ENCODE data around the gene MRFAP1L1.

MRFAP1L1 gene

DNA sequence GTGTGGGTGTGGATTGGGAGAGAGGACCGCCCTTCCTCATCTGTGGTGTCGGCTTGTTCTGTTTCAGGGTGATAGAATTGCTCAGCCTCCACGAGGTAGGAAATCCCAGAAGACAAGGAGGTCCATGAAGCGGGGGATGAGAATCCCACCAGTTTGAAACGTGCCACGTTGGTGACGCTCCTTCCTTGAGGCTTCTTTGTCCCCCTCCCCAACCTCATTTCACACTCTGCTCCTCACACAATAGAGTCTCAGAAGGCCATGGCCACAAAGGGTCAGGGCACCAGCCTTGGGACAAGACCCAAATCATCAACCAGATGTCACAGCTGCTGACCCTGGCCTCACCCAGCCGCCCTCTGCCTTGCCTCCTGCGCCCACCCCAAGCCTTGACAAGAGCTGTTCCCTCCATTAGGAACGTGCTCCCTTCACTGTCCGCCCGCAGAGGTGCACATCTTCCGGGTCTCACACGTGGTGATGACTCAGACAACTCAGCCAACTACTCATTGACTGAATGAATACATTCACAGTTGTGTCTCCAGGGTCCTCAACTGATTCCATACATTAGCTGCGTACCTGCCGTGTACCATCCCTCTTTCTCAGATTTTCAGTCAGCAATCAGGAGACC, 24.6 kb upstream of the MRFAP1L1 start:
- no peak overlapping the region for H3K9ac ChIP-seq (ENCODE audit: low read length in 2 of 2)
- no peaks in the 10 kb centered on the region for H3K27me3 ChIP-seq (ENCODE audit: control insufficient read depth in 1 of 2, insufficient read depth in 2 of 2, low read length in 2 of 2)
- H3K9me3 ChIP-seq (ENCODE audit: control insufficient read depth in 2 of 2, low read length in 2 of 2): no peaks in the 10 kb centered on the region
- H3K4me3 ChIP-seq (ENCODE audit: low read length in 2 of 2): no peak overlapping the region
- H3K36me3 ChIP-seq (ENCODE audit: control insufficient read depth in 2 of 2, insufficient read depth in 2 of 2, low read length in 2 of 2): no peaks in the 10 kb centered on the region
- H3K4me1 ChIP-seq (ENCODE audit: control insufficient read depth, insufficient read depth, low read length): peaks cover 2% of the 10 kb centered on the region
- no peak overlapping the region for H3K27ac ChIP-seq (ENCODE audit: low read length)

DNA sequence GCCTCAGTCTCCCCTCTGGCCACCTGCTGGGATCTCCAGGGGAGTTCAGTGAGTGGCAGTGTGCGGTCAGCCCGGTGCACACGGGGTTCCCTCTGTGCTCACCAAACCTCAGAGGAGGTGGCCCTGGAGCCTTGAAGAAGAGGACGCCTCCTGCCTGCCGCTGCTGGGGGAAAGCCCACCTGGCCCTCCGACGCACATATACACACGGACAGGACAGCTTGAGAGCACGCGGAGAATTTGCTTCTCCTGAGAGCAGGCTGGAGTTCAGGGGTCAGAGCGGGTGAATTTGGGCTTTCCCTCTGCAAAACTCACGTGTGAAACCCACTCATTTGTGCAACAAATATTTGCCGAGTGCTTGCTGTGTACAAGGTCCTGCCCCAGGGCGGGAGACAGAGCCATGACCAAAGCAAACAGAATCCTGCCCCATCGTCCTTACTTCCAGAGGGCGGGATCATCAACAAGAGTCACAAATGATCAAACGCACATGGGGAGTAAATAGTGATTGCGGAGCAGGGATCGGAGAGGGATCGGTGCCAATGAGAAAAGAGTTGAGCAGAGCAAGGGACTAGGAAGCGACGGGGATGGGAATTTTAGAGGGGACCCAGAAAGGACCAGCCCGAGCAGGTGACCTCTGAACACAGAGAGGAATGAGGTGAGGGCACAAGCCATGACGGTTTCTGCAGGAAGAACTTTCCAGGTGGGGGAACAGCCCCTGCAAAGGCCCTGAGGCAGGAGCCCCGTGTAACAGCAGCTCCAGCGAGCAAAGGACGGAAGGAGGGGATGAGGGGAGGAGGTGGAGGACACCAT, 23.9 kb upstream of the MRFAP1L1 start:
- Histone ChIP-seq H3K4me1 (ENCODE audit: control insufficient read depth, insufficient read depth, low read length) (peaks cover 2% of the 10 kb centered on the region), H3K9me3 (ENCODE audit: control insufficient read depth in 2 of 2, low read length in 2 of 2) (no peaks in the 10 kb centered on the region), H3K4me3 (ENCODE audit: low read length in 2 of 2) (no peak overlapping the region), H3K27me3 (ENCODE audit: control insufficient read depth in 1 of 2, insufficient read depth in 2 of 2, low read length in 2 of 2) (no peaks in the 10 kb centered on the region), H3K9ac (ENCODE audit: low read length in 2 of 2) (no peak overlapping the region), H3K36me3 (ENCODE audit: control insufficient read depth in 2 of 2, insufficient read depth in 2 of 2, low read length in 2 of 2) (no peaks in the 10 kb centered on the region), H3K27ac (ENCODE audit: low read length) (no peak overlapping the region)

GRCh38 chr4:6732441-6733357, 23.0 kb upstream of the MRFAP1L1 start:
- no peak overlapping the region for H3K4me3 ChIP-seq (ENCODE audit: low read length in 2 of 2)
- no peaks in the 10 kb centered on the region for H3K9me3 ChIP-seq (ENCODE audit: control insufficient read depth in 2 of 2, low read length in 2 of 2)
- H3K27me3 ChIP-seq (ENCODE audit: control insufficient read depth in 1 of 2, insufficient read depth in 2 of 2, low read length in 2 of 2): no peaks in the 10 kb centered on the region
- no peak overlapping the region for H3K27ac ChIP-seq (ENCODE audit: low read length)
- peaks cover 2% of the 10 kb centered on the region for H3K4me1 ChIP-seq (ENCODE audit: control insufficient read depth, insufficient read depth, low read length)
- H3K36me3 ChIP-seq (ENCODE audit: control insufficient read depth in 2 of 2, insufficient read depth in 2 of 2, low read length in 2 of 2): no peaks in the 10 kb centered on the region
- H3K9ac ChIP-seq (ENCODE audit: low read length in 2 of 2): no peak overlapping the region

DNA sequence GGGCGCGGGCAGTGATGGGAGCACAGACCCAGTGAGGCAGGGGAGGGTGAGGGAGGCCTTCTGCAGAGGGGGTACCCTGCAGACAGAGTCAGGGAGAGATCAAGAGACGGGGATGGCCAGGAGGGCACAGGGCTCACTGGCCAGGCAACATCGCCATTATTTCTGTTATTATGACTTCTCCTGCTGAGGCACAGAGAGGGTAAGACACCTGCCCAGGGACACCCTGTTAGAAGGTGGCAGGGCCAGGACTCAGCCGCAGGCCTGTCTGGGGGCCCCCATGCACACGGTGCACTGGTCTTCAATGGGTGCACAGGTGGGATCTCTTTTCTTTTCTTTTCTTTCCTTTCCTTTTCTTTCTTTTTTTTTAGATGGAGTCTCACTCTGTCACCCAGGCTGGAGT, 22.1 kb upstream of the MRFAP1L1 start:
- H3K27ac ChIP-seq (ENCODE audit: low read length): no peak overlapping the region

GRCh38 chr4:6731318-6731675, 21.6 kb upstream of the MRFAP1L1 start:
- Histone ChIP-seq H3K4me3 (ENCODE audit: low read length in 2 of 2) (no peak overlapping the region), H3K27ac (ENCODE audit: low read length) (no peak overlapping the region), H3K27me3 (ENCODE audit: control insufficient read depth in 1 of 2, insufficient read depth in 2 of 2, low read length in 2 of 2) (no peaks in the 10 kb centered on the region), H3K9me3 (ENCODE audit: control insufficient read depth in 2 of 2, low read length in 2 of 2) (no peaks in the 10 kb centered on the region), H3K4me1 (ENCODE audit: control insufficient read depth, insufficient read depth, low read length) (peaks cover 10% of the 10 kb centered on the region), H3K9ac (ENCODE audit: low read length in 2 of 2) (no peak overlapping the region), H3K36me3 (ENCODE audit: control insufficient read depth in 2 of 2, insufficient read depth in 2 of 2, low read length in 2 of 2) (no peaks in the 10 kb centered on the region)

More for the DNA sequence above, 22.1 kb upstream of the MRFAP1L1 start:
- Histone ChIP-seq H3K36me3 (ENCODE audit: control insufficient read depth in 2 of 2, insufficient read depth in 2 of 2, low read length in 2 of 2) (no peaks in the 10 kb centered on the region), H3K27me3 (ENCODE audit: control insufficient read depth in 1 of 2, insufficient read depth in 2 of 2, low read length in 2 of 2) (no peaks in the 10 kb centered on the region), H3K4me1 (ENCODE audit: control insufficient read depth, insufficient read depth, low read length) (peaks cover 8% of the 10 kb centered on the region), H3K9me3 (ENCODE audit: control insufficient read depth in 2 of 2, low read length in 2 of 2) (no peaks in the 10 kb centered on the region), H3K4me3 (ENCODE audit: low read length in 2 of 2) (no peak overlapping the region), H3K9ac (ENCODE audit: low read length in 2 of 2) (no peak overlapping the region)

DNA sequence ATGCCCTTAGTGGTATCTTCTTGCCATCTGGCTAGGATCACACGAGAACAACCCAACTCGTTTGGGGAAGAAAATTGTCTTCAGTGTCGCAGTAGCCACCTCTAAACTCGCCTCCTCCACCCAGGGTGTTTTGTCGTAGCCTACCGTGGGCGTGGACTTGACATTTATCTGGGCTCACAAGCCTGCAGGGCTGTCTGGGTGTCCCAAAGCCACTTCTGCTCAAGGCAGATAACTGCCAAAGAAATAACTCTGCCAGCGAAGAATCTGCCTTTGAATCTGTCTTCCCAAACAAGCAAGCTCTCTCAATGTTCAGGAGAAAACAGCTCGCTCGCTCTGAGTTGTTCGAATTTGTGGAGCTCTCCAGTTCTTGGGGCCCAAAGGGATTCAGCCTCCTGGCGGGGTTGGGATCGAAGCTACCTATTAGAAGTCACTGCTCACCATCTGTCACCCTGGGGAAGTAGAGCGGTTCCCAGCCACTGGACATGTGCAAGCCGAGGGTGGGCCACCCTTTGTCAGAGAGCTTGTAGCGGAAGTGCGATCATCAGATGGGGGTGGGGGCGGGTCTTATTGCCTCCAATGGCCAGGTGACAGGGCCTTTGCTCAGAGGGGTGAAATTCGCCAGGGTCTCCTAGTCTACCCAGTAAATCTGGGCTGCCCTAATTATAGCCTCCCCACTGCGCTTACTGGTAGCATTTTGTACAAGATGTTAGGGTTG, 21.1 kb upstream of the MRFAP1L1 start:
- no peak overlapping the region for H3K4me3 ChIP-seq (ENCODE audit: low read length in 2 of 2)
- H3K9ac ChIP-seq (ENCODE audit: low read length in 2 of 2): no peak overlapping the region
- H3K36me3 ChIP-seq (ENCODE audit: control insufficient read depth in 2 of 2, insufficient read depth in 2 of 2, low read length in 2 of 2): no peaks in the 10 kb centered on the region
- H3K27me3 ChIP-seq (ENCODE audit: control insufficient read depth in 1 of 2, insufficient read depth in 2 of 2, low read length in 2 of 2): no peaks in the 10 kb centered on the region
- no peak overlapping the region for H3K27ac ChIP-seq (ENCODE audit: low read length)
- no peaks in the 10 kb centered on the region for H3K9me3 ChIP-seq (ENCODE audit: control insufficient read depth in 2 of 2, low read length in 2 of 2)
- peaks cover 12% of the 10 kb centered on the region for H3K4me1 ChIP-seq (ENCODE audit: control insufficient read depth, insufficient read depth, low read length)

DNA sequence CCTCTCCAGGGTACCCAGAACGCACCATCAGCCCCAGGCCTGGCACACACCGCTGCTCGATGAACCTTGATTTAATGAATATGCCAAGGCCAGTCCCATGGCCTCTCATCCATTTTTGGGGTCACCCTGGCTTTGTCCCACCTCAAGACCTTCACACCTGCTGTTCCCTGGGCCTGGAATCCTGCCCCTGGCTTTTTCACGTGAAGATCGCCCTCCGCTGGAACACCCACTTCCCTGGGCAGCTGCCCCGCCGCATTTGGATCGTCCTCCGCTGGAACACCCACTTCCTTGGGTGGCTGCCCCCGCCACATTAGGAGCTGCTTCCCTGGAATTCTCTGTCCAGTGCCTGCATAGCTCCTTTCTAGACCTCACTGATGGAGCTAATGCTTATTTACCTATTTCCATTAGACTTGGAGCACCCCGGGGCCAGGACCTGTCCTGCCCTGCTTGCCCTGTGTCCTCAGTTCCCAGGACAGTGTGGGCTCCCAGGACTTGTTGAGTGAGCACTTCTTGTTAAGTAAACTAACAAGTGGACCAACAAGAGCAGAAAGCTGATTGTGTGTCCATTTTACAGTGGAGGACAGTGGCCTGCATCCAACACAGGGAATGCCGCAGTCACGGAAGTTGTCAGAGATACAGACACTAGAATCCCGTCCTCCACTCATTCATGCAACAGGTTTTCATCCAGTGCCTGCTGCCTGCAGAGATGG, 18.8 kb upstream of the MRFAP1L1 start:
- H3K4me3 ChIP-seq (ENCODE audit: low read length in 2 of 2): no peak overlapping the region
- H3K27ac ChIP-seq (ENCODE audit: low read length): no peak overlapping the region
- no peaks in the 10 kb centered on the region for H3K9me3 ChIP-seq (ENCODE audit: control insufficient read depth in 2 of 2, low read length in 2 of 2)
- H3K36me3 ChIP-seq (ENCODE audit: control insufficient read depth in 2 of 2, insufficient read depth in 2 of 2, low read length in 2 of 2): no peaks in the 10 kb centered on the region
- no peak overlapping the region for H3K9ac ChIP-seq (ENCODE audit: low read length in 2 of 2)
- H3K4me1 ChIP-seq (ENCODE audit: control insufficient read depth, insufficient read depth, low read length): peaks cover 12% of the 10 kb centered on the region
- no peaks in the 10 kb centered on the region for H3K27me3 ChIP-seq (ENCODE audit: control insufficient read depth in 1 of 2, insufficient read depth in 2 of 2, low read length in 2 of 2)

GRCh38 chr4:6727943-6728250, 18.2 kb upstream of the MRFAP1L1 start:
- Histone ChIP-seq H3K4me1 (ENCODE audit: control insufficient read depth, insufficient read depth, low read length) (peaks cover 10% of the 10 kb centered on the region), H3K27ac (ENCODE audit: low read length) (no peak overlapping the region), H3K9me3 (ENCODE audit: control insufficient read depth in 2 of 2, low read length in 2 of 2) (no peaks in the 10 kb centered on the region), H3K36me3 (ENCODE audit: control insufficient read depth in 2 of 2, insufficient read depth in 2 of 2, low read length in 2 of 2) (no peaks in the 10 kb centered on the region), H3K27me3 (ENCODE audit: control insufficient read depth in 1 of 2, insufficient read depth in 2 of 2, low read length in 2 of 2) (no peaks in the 10 kb centered on the region), H3K4me3 (ENCODE audit: low read length in 2 of 2) (no peak overlapping the region), H3K9ac (ENCODE audit: low read length in 2 of 2) (no peak overlapping the region)

DNA sequence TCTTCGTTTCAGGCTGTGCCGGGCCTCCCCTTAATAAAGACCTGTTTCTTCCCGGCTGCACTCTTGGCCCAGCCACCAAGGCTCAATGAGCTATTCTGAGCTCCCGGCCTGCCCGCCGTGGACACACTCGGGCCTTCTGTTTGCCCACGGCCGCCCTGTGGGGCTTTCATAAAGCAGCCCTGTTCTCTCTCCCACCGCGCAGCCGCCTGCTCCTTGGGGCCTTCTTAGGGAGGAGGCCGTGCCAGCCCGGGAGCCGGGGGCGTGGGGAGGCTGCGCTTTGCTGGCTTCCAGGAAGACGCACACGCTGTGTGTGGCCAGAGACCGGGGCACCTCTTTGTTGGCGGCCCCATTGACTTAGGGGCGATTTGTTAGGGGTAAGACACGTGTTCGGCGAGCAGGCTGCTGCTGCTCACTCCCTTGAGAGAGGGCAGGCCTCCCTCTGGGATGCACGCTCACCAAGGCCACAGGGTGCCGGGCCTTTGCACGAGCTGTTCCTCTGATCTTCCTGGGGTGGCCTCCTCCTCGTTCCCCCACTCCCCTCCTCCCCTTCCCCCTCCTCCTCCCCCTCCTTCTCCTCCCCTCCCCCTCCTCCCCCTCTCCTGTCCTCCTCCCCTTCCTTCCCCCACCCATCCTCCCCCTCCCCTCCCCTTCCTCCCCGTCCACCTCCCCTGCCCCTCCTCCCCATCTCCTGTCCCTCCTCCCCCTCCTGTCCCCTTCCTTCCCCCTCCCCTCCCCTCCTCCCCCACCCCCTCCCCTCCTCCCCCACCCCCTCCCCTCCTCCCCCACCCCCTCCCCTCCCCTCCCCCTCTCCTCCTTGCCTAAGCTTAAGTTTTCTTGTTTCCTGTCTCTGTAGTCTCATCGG, 17.6 kb upstream of the MRFAP1L1 start:
- Histone ChIP-seq H3K27ac (ENCODE audit: low read length) (peak overlapping the region; percentile 18), H3K4me3 (ENCODE audit: low read length in 2 of 2) (peak overlapping the region; percentile 19 to 40), H3K9ac (ENCODE audit: low read length in 2 of 2) (peak overlapping the region; percentile 44 to 58)

More for the DNA sequence above, 17.6 kb upstream of the MRFAP1L1 start:
- Histone ChIP-seq H3K4me1 (ENCODE audit: control insufficient read depth, insufficient read depth, low read length) (peaks cover 10% of the 10 kb centered on the region), H3K27me3 (ENCODE audit: control insufficient read depth in 1 of 2, insufficient read depth in 2 of 2, low read length in 2 of 2) (no peaks in the 10 kb centered on the region), H3K9me3 (ENCODE audit: control insufficient read depth in 2 of 2, low read length in 2 of 2) (no peaks in the 10 kb centered on the region), H3K36me3 (ENCODE audit: control insufficient read depth in 2 of 2, insufficient read depth in 2 of 2, low read length in 2 of 2) (no peaks in the 10 kb centered on the region)

Measured in stomach smooth muscle (tissue), 2 donors.